GM18499 (cell line): Measurements from ENCODE around the gene DISP3.

ENCODE experiments used
- ATAC-seq: cut with Tn5 transposase; IDR thresholded peaks from one replicate; pipeline ENCODE4 v1.9.1; 2021; ENCODE audit warnings: moderate number of reproducible peaks; ENCODE audit not compliant: insufficient read depth, unreplicated experiment

Gene DISP3

GRCh38 chr1:11485191-11485590 is 6.2 kb downstream of the DISP3 start:
- no peak for ATAC-seq

- no peak for ATAC-seq
These were observed 7.5 kb downstream of the DISP3 start for GRCh38 chr1:11486231-11487009.

- ATAC-seq, result no peak
These were observed 8.3 kb downstream of the DISP3 start for GRCh38 chr1:11487196-11487751.

DNA sequence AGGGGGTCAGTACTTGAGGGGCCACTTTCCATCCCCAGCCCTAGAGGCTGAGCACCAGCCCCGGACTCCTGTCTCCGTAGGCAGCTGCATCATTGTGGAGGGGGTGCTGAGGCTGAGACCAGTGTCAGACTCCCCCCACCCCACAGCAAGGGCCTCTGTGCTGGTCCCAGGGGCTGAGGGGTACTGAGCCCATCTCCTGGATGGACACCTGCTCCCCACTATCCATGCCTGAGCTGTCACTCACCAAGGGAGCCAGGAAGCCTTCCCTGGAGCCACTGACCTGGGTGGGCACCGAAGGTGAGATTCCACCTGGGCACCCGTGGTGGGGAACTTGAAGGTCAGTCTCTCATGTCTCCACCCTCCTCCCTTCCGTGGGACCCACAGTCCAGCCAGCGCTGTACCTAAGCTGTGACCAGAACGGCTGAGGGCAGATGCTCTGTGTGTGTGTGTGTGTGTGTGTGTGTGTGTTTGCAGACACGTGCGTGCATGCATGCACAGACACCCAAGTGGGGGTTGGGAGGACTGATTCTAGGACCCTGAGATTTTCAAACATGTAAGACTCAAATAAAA is 9.3 kb downstream of the DISP3 start:
- no peak for ATAC-seq

DNA sequence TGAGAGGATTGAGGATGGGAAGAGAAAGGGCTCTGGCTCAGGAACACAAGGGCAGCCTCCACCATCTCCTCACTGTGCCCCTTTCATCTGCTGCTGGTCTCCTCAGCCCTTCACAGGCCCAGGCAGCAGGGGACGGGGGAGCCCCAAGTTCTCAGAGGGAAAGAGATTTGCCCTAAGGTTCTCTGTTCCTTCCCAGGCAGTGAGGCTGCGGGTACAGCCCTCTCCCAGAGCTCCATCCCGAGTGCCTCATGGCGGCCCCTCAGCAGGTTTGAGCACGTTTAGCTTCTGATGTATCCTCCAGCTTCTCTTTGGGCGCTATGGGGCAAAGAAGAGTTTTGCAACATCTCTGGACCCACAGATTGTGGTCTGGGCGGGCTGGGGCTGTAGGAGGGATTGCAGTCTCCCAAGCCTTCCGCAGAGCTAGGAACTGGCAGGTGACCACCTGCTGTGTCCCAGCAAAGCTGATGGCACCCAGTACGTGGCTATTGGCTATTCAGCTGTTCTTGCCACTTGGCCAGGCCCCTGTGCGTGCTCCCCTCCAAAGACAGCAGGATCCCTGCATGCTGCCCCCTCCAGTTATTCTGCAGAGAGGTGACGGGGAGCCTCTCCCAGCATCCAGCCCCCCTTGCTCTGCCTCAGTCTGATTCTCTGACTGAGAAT is 10.1 kb downstream of the DISP3 start:
- ATAC-seq, result no peak

DNA sequence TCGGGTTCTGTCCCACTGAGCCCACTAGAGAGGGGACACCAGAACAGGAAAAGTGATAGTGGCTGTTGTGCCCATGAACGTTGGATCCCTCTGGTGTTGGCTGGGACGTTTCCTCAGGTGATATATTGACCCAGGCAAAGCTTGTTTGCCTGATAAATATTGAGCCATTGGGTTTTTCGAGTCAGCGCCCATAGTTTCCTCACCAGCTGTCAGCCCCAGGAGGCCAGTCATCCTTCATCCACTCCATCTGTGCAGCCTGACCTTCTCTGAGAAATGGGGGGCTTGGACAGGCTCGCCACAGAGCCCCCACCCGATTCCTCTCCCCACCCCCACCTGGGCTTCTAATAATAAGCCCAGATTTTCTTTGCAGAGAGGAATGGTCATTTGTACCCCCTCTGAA is 13.3 kb downstream of the DISP3 start:
- ATAC-seq, result no peak

GRCh38 chr1:11493972-11494655 is 15.2 kb downstream of the DISP3 start:
- no peak for ATAC-seq

GRCh38 chr1:11494771-11495170 is 15.8 kb downstream of the DISP3 start:
- ATAC-seq, result no peak

- ATAC-seq, result no peak
These were observed 16.6 kb downstream of the DISP3 start for GRCh38 chr1:11495579-11495978.

DNA sequence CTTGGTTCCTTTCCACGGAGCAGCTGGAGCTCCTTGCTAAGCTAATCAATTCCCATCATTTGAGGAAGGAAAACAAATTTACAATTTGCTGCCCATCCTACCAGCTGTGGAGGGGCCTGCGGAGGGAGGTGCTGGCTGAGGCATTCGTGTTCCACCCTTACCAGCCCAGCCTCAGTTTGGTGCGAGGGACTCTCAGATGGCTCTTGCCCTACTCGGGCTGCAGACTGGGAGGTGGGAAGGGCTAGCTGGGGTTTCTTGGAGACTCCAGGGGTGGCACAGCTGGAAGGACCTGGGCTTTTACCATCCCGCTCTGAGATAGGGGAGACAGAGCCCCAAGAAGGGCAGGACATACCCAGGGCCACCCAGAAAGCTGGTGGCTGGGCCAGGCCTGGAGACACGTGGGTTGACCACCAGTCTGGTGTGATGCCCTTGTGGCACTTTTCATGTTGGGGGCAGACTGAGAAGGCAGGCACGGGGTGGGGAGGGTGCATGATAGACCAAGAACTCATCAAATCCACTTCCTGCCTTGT is 17.7 kb downstream of the DISP3 start:
- ATAC-seq, result no peak

- no peak for ATAC-seq
These were observed 20.1 kb downstream of the DISP3 start for GRCh38 chr1:11498956-11499594.

- no peak for ATAC-seq
These were observed 20.8 kb downstream of the DISP3 start for GRCh38 chr1:11499601-11500331.

- ATAC-seq, result no peak
These were observed 21.9 kb downstream of the DISP3 start for GRCh38 chr1:11500881-11501280.

DNA sequence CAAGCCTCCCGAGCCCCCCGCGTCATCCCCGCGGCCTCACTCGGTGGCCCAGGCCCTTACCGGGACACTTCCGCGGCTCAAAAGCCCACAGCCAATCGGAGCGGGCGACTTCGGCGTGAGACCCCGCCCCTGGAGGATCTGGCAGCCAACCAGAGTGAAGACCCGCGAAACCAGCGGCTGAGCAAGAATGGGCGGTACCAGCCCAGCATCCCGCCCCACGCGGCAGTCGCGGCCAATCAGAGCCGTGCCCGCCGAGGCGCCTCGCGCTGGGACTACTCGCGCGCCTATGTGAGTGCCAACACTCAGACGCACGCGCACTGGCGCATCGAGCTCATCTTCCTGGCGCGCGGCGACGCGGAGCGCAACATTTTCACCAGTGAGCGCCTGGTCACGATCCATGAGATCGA is 22.5 kb downstream of the DISP3 start:
- no peak for ATAC-seq

DNA sequence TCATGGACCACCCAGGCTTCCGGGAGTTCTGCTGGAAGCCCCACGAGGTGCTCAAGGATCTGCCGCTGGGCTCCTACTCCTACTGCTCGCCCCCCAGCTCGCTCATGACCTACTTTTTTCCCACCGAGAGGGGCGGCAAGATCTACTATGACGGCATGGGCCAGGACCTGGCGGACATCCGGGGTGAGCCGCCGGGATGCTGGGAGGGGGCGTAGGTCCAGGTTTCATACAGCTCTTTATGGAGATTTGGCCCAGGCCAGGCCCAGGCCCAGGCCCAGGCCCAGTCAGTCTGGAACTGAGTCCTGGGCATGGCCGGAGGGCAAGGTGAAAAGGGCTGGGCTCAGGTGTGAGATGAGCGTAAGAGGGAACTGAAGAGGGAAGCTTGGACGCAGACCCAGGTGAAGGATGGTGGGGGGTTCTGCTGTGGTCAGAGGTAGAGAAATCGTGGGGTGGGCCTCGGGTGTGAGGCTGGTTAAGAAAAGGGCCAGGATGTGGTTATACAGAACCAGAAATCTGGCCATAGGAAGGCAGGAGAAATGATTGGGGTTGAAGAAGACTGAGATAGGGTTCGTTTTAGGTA is 23.0 kb downstream of the DISP3 start:
- ATAC-seq, result no peak

DNA sequence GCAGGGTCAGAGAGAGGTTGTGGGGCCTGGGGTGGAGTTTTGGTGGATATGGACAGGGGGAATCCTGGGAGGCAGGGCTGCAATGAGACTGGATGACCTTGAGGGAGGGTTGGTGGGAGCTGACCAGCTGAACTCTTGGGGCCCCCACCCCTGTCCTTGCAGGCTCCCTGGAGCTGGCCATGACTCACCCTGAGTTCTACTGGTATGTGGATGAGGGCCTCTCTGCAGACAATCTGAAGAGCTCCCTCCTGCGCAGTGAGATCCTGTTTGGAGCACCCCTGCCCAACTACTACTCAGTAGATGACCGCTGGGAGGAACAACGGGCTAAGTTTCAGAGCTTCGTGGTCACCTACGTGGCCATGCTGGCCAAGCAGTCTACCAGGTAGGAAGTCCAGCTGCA is 23.6 kb downstream of the DISP3 start:
- no peak for ATAC-seq

DNA sequence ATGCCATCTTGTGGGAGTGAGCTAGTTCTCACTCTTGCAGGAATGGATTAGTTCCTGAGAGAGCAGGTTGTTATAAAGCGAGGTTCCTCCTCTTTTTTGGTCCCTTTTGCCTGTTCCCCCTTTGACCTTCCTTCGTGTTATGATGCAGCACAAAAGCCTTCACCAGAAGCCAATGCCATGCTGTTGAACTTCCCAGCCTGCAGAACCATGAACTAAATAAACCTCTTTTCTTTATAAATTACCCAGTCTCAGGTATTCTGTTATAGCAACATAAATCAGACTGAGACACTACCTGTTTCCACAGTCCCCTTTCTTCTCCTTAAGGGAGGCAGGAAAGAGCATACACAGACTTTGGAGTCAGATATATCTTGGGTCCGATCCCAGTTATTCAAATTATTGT is 25.6 kb downstream of the DISP3 start:
- no peak for ATAC-seq

DNA sequence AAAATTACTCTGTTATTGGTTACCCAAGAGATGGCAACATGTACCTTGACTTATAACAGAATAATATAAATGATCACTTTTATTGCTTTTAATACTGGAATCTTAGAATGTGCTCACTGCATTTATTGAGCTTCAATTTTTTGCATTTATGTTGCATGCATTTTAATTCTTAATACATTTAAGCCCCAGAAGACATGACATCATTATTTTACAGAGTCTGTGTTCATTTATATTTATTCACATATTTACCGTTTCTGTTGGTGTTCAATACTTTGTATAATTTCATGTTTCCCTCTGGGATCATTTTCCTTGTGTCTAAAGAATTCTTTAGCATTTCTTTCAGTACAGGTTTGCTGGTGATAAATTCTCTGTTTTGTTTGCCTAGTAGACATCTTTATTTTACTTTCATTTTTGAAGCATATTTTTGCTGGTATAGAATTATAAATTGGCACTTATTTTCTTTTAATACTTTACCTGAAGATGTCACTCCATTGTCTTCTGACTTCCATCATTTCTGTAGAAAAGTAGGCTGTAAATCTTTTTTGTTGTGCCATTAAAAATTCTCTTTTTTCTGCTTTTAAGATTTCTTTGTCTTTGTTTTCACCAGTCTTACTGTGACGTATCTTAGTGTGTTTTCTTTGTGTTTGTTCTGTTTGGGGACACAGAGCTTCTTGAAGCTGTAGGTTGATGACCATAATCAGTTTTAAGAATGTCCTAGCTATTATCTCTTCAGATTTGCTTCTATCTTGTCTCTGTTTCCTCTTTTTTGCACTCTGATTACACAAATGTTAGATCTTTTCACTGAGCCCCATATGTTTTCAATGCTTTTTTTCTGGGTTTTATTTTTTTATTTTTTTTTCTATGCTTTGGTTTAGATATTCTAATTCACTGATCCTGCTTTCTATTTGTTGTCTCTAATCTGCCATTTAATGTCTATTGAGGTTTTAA is 26.9 kb downstream of the DISP3 start:
- ATAC-seq, result no peak
